Neural progenitor cell (in vitro differentiated cells): ENCODE results near the gene SLC4A9. TPM values are rescaled to one million over a fixed set of nuclear protein-coding genes. Genes with fewer than 3 reads are reported as not detected.
A peak's percentile ranks its signal among the peaks of the same experiment; 100 is the strongest.

ENCODE experiments used
- DNase-seq: peaks from one replicate; pipeline ENCODE4 v3.0.0-alpha.2; 2016; ENCODE audit warnings: low spot score
- H2AFZ ChIP-seq: fragments of 200-600 bp; sonication (generic); replicated peaks from 2 replicates; pipeline ENCODE4 v1.6.1; 2016; ENCODE audit warnings: antibody characterized with exemption
- H3F3A ChIP-seq: fragments of 200-600 bp; sonication (generic); 2 replicates; pipeline ENCODE4 v1.6.1; 2016; ENCODE audit warnings: antibody characterized with exemption, low read depth
- H3K27ac ChIP-seq: fragments of 200-600 bp; sonication (generic); 2 replicates; pipeline ENCODE4 v1.5.1; 2016; ENCODE audit warnings: mild to moderate bottlenecking
- H3K27me3 ChIP-seq: fragments of 200-600 bp; sonication (generic); 2 replicates; pipeline ENCODE4 v1.6.1; 2016; ENCODE audit warnings: mild to moderate bottlenecking, moderate library complexity
- H3K36me3 ChIP-seq: fragments of 200-600 bp; sonication (generic); 2 replicates; pipeline ENCODE4 v1.5.1; 2016
- H3K4me1 ChIP-seq: fragments of 200-600 bp; sonication (generic); 2 replicates; pipeline ENCODE4 v1.6.1; 2016; ENCODE audit warnings: mixed run types
- H3K4me2 ChIP-seq: fragments of 200-600 bp; sonication (generic); 2 replicates; pipeline ENCODE4 v1.6.1; 2016
- H3K4me3 ChIP-seq: fragments of 200-600 bp; sonication (generic); 2 replicates; pipeline ENCODE4 v1.5.1; 2016
- H3K79me2 ChIP-seq: fragments of 200-600 bp; sonication (generic); 2 replicates; pipeline ENCODE4 v1.6.1; 2016; ENCODE audit warnings: low read depth
- H3K9ac ChIP-seq: fragments of 200-600 bp; sonication (generic); 2 replicates; pipeline ENCODE4 v1.6.1; 2016
- H3K9me3 ChIP-seq: fragments of 200-600 bp; sonication (generic); 2 replicates; pipeline ENCODE4 v1.5.1; 2016; ENCODE audit warnings: low read depth
- H4K20me1 ChIP-seq: fragments of 200-600 bp; sonication (generic); 2 replicates; pipeline ENCODE4 v1.6.1; 2016; ENCODE audit warnings: low read depth
- H3K27ac Mint-ChIP-seq: 3 replicates; pipeline ENCODE4 v1.8.0; 2021; ENCODE audit warnings: mixed read lengths
- H3K27me3 Mint-ChIP-seq: 2 replicates; pipeline ENCODE4 v1.8.0; 2022; ENCODE audit warnings: low read depth, mild to moderate bottlenecking, inconsistent platforms, moderate library complexity, mixed read lengths; ENCODE audit not compliant: insufficient read depth
- H3K36me3 Mint-ChIP-seq: 3 replicates; pipeline ENCODE4 v1.8.0; 2021; ENCODE audit warnings: mixed read lengths
- H3K4me1 Mint-ChIP-seq: 3 replicates; pipeline ENCODE4 v1.8.0; 2021; ENCODE audit warnings: mixed read lengths
- H3K4me3 Mint-ChIP-seq: 3 replicates; pipeline ENCODE4 v1.8.0; 2021; ENCODE audit warnings: mild to moderate bottlenecking, moderate library complexity, mixed read lengths
- H3K9me3 Mint-ChIP-seq: 3 replicates; pipeline ENCODE4 v1.8.0; 2020; ENCODE audit warnings: mixed read lengths
- CTCF ChIP-seq: fragments of 200-600 bp; sonication (generic); IDR thresholded peaks from 2 replicates; pipeline ENCODE4 v1.5.1; 2017; ENCODE audit warnings: antibody characterized with exemption, mild to moderate bottlenecking
- EZH2 ChIP-seq: fragments of 200-600 bp; sonication (generic); IDR thresholded peaks from 2 replicates; pipeline ENCODE4 v1.6.1; 2017; ENCODE audit warnings: antibody characterized with exemption, mild to moderate bottlenecking, moderate library complexity
- EZH2phosphoT487 ChIP-seq: fragments of 200-600 bp; sonication (generic); IDR thresholded peaks from 2 replicates; pipeline ENCODE4 v1.6.1; 2017; ENCODE audit warnings: antibody characterized with exemption
- total RNA-seq: library from RNA; depleted of rRNA; stranded (reverse); fragments of >200 nt; gene quantifications from 2 replicates; pipeline ENCODE4 v1.2.3, GENCODE V29; 2015; ENCODE audit warnings: low replicate concordance

SLC4A9 gene
- total RNA-seq, 1 donor from 2014 or later = not detected

- Mint-ChIP-seq H3K4me3 (no peak overlapping the region), H3K36me3 (no peaks in the 10 kb centered on the region), H3K9me3 (no peaks in the 10 kb centered on the region), H3K27me3 (peaks cover 2% of the 10 kb centered on the region), H3K27ac (no peak overlapping the region), H3K4me1 (peaks cover 15% of the 10 kb centered on the region)
- H3K36me3 ChIP-seq = no peaks in the 10 kb centered on the region
- H2AFZ ChIP-seq = no peak overlapping the region
- peaks cover 27% of the 10 kb centered on the region for H3F3A ChIP-seq
- H3K4me2 ChIP-seq = no peak overlapping the region
- H3K27ac ChIP-seq = no peak overlapping the region
- DNase-seq = no peak
- no peaks in the 10 kb centered on the region for H3K9me3 ChIP-seq
- H3K79me2 ChIP-seq = peaks cover 38% of the 10 kb centered on the region
- H3K4me1 ChIP-seq = peaks cover 9% of the 10 kb centered on the region
- H3K27me3 ChIP-seq = no peaks in the 10 kb centered on the region
- no peak overlapping the region for H3K9ac ChIP-seq
- no peak overlapping the region for H3K4me3 ChIP-seq
- TF ChIP-seq CTCF (no peak), EZH2phosphoT487 (no peak), EZH2 (no peak)
- peaks cover 26% of the 10 kb centered on the region for H4K20me1 ChIP-seq
Observed at GRCh38 chr5:140398379-140398811, 38.4 kb downstream of the SLC4A9 start.

GRCh38 chr5:140399979-140400729 lies 40.2 kb downstream of the SLC4A9 start:
- H3K9me3 ChIP-seq = no peaks in the 10 kb centered on the region
- peaks cover 2% of the 10 kb centered on the region for H3K27me3 Mint-ChIP-seq
- TF ChIP-seq CTCF = no peak
- no peak for TF ChIP-seq EZH2phosphoT487
- TF ChIP-seq EZH2 = no peak
- H3K4me2 ChIP-seq = peak overlapping the region; percentile 83
- no peak overlapping the region for H3K9ac ChIP-seq
- no peaks in the 10 kb centered on the region for H3K9me3 Mint-ChIP-seq
- H3K4me3 ChIP-seq = peak overlapping the region; percentile 71
- H3K4me3 Mint-ChIP-seq = no peak overlapping the region
- no peaks in the 10 kb centered on the region for H3K36me3 ChIP-seq
- H3K79me2 ChIP-seq = peaks cover 56% of the 10 kb centered on the region
- peaks cover 44% of the 10 kb centered on the region for H4K20me1 ChIP-seq
- peaks cover 27% of the 10 kb centered on the region for H3F3A ChIP-seq
- peak overlapping the region; percentile 92 for H2AFZ ChIP-seq
- no peaks in the 10 kb centered on the region for H3K27me3 ChIP-seq
- H3K4me1 ChIP-seq = peaks cover 16% of the 10 kb centered on the region
- peaks cover 9% of the 10 kb centered on the region for H3K36me3 Mint-ChIP-seq
- no peak for DNase-seq
- peak overlapping the region; percentile 65 for H3K27ac ChIP-seq
- peaks cover 26% of the 10 kb centered on the region for H3K4me1 Mint-ChIP-seq
- peak overlapping the region; percentile 76 for H3K27ac Mint-ChIP-seq

- H3K4me1 ChIP-seq = peaks cover 16% of the 10 kb centered on the region
- peaks cover 27% of the 10 kb centered on the region for H3F3A ChIP-seq
- H3K4me3 ChIP-seq = peak overlapping the region; percentile 71
- TF ChIP-seq EZH2phosphoT487 (no peak), CTCF (no peak), EZH2 (no peak)
- Mint-ChIP-seq H3K27me3 (peaks cover 2% of the 10 kb centered on the region), H3K4me3 (no peak overlapping the region), H3K9me3 (no peaks in the 10 kb centered on the region), H3K27ac (no peak overlapping the region), H3K36me3 (peaks cover 11% of the 10 kb centered on the region), H3K4me1 (peaks cover 28% of the 10 kb centered on the region)
- H3K79me2 ChIP-seq = peaks cover 63% of the 10 kb centered on the region
- H3K9me3 ChIP-seq = no peaks in the 10 kb centered on the region
- DNase-seq = peak; percentile 97
- H3K27me3 ChIP-seq = no peaks in the 10 kb centered on the region
- H3K9ac ChIP-seq = peak overlapping the region; percentile 30
- H3K27ac ChIP-seq = peak overlapping the region; percentile 65
- peaks cover 49% of the 10 kb centered on the region for H4K20me1 ChIP-seq
- H3K36me3 ChIP-seq = no peaks in the 10 kb centered on the region
- H2AFZ ChIP-seq = peak overlapping the region; percentile 92
- H3K4me2 ChIP-seq = peak overlapping the region; percentile 83
Observed at GRCh38 chr5:140400730-140401361, 40.9 kb downstream of the SLC4A9 start.
